Measurements from ENCODE around the gene PROSER3.
"Not testable (repeated sequence)": the region's sequence is repeated elsewhere in the genome, so short reads cannot be mapped to it uniquely, and the experiment has no call there.

PROSER3 gene

GRCh38 chr19:35722461-35722860 is 35.5 kb upstream of the PROSER3 start:
- no peak for DNase-seq (ENCODE audit: low read depth in 1 of 2, low spot score in 1 of 2)

GRCh38 chr19:35722897-35723296 is 35.1 kb upstream of the PROSER3 start:
- DNase-seq (ENCODE audit: low read depth in 1 of 2, low spot score in 1 of 2), result no peak

GRCh38 chr19:35723671-35724070 is 34.3 kb upstream of the PROSER3 start:
- DNase-seq (ENCODE audit: low read depth in 1 of 2, low spot score in 1 of 2), result no peak

- DNase-seq (ENCODE audit: low read depth in 1 of 2, low spot score in 1 of 2), result not testable (repeated sequence)
Measured at GRCh38 chr19:35724132-35724531, 33.8 kb upstream of the PROSER3 start.

GRCh38 chr19:35724560-35724959 is 33.4 kb upstream of the PROSER3 start:
- no peak for DNase-seq (ENCODE audit: low read depth in 1 of 2, low spot score in 1 of 2)

GRCh38 chr19:35725216-35725861 is 32.6 kb upstream of the PROSER3 start:
- DNase-seq (ENCODE audit: low read depth in 1 of 2, low spot score in 1 of 2), result no peak

GRCh38 chr19:35727053-35727955 is 30.7 kb upstream of the PROSER3 start:
- no peak for DNase-seq (ENCODE audit: low read depth in 1 of 2, low spot score in 1 of 2)

GRCh38 chr19:35727956-35728706 is 29.8 kb upstream of the PROSER3 start:
- DNase-seq (ENCODE audit: low read depth in 1 of 2, low spot score in 1 of 2), result no peak

- no peak for DNase-seq (ENCODE audit: low read depth in 1 of 2, low spot score in 1 of 2)
Measured at GRCh38 chr19:35729021-35729420, 29.0 kb upstream of the PROSER3 start.

- no peak for DNase-seq (ENCODE audit: low read depth in 1 of 2, low spot score in 1 of 2)
Measured at GRCh38 chr19:35729763-35730162, 28.2 kb upstream of the PROSER3 start.

GRCh38 chr19:35730326-35730725 is 27.6 kb upstream of the PROSER3 start:
- DNase-seq (ENCODE audit: low read depth in 1 of 2, low spot score in 1 of 2), result no peak

- no peak for DNase-seq (ENCODE audit: low read depth in 1 of 2, low spot score in 1 of 2)
Measured at GRCh38 chr19:35731353-35731752, 26.6 kb upstream of the PROSER3 start.

GRCh38 chr19:35731779-35732405 is 26.1 kb upstream of the PROSER3 start:
- DNase-seq (ENCODE audit: low read depth in 1 of 2, low spot score in 1 of 2), result no peak

- no peak for DNase-seq (ENCODE audit: low read depth in 1 of 2, low spot score in 1 of 2)
Measured at GRCh38 chr19:35732540-35733179, 25.3 kb upstream of the PROSER3 start.

GRCh38 chr19:35733180-35734125 is 24.5 kb upstream of the PROSER3 start:
- DNase-seq (ENCODE audit: low read depth in 1 of 2, low spot score in 1 of 2), result no peak

GRCh38 chr19:35734273-35734672 is 23.7 kb upstream of the PROSER3 start:
- DNase-seq (ENCODE audit: low read depth in 1 of 2, low spot score in 1 of 2), result no peak

- no peak for DNase-seq (ENCODE audit: low read depth in 1 of 2, low spot score in 1 of 2)
Measured at GRCh38 chr19:35734889-35735288, 23.1 kb upstream of the PROSER3 start.

- DNase-seq (ENCODE audit: low read depth in 1 of 2, low spot score in 1 of 2), result no peak
Measured at GRCh38 chr19:35736913-35737886, 20.8 kb upstream of the PROSER3 start.
